NCI-H748 treated with DMSO at 0.1 percent for 48 hours (cell line): ENCODE measurements around the gene OBSL1.

Experiments
- DNase-seq: peaks from one replicate; lab custom pipeline; 2025; lab: John Stamatoyannopoulos, UW

OBSL1 gene

GRCh38 chr2:219571311-219572236, at the start of gene OBSL1:
OBSL1 (minus strand) TSS chr2:219571539; CDS start chr2:219571232, 307 bp downstream.
- peak; percentile 68 for DNase-seq

DNA sequence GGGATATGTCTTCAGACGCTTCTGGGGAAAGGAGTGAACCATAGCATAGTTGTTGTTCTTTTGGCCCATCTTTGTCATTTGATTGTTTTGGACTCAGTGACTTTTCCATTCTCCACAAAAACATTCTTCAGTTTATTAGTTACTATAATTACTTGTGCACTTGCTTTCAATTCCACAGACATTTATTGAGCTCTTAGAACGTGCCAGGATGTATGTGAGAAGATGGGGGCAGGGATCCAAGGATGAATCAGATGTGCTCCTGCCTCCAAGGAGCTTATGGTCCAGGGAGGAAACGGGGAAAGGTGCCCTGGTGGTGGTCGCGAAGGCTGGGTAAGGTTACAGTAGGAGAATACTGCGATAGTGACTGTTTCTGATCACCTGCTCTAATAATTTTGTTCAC, 49.2 kb upstream of the OBSL1 start:
- no peak for DNase-seq

GRCh38 chr2:219619235-219619634, 47.9 kb upstream of the OBSL1 start:
- no peak for DNase-seq

DNA sequence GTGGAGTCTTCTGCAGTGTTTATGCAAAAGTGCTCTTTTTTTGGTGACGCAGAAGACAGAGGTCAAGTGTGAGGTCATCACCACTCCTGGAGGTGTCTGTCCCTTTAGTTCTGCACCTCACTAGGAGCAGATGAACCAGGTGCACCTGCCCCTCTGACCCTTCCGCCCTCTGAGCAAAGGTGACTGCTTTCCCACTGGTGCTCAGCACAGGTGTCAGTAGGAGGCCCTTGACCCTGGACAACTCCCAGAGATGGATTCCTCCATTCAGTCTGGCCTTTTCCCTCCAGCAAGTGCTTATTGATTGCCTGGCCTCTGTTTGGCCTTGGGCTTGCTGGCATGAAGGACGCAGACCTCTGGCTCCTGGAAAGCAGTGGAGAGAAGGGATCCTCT, 47.4 kb upstream of the OBSL1 start:
- no peak for DNase-seq

- DNase-seq: no peak
These were observed 45.2 kb upstream of the OBSL1 start for GRCh38 chr2:219616550-219616949.

GRCh38 chr2:219615894-219616293, 44.6 kb upstream of the OBSL1 start:
- DNase-seq: no peak

DNA sequence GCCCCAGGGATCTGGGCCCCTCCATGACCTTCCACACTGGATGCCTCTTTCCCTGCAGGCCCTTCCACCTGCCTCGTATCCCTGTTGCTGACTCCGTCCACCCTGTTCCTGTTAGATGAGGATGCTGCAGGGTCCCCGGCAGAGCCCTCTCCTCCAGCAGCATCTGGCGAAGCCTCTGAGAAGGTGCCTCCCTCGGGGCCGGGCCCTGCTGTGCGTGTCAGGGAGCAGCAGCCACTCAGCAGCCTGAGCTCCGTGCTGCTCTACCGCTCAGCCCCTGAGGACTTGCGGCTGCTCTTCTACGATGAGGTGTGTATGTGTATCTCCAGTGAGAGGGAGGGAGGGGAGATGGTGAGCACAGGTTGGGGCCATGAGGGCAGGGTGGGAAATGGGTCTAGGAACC, 43.7 kb upstream of the OBSL1 start:
- no peak for DNase-seq

- DNase-seq: no peak
These were observed 42.9 kb upstream of the OBSL1 start for GRCh38 chr2:219614076-219614860.

DNA sequence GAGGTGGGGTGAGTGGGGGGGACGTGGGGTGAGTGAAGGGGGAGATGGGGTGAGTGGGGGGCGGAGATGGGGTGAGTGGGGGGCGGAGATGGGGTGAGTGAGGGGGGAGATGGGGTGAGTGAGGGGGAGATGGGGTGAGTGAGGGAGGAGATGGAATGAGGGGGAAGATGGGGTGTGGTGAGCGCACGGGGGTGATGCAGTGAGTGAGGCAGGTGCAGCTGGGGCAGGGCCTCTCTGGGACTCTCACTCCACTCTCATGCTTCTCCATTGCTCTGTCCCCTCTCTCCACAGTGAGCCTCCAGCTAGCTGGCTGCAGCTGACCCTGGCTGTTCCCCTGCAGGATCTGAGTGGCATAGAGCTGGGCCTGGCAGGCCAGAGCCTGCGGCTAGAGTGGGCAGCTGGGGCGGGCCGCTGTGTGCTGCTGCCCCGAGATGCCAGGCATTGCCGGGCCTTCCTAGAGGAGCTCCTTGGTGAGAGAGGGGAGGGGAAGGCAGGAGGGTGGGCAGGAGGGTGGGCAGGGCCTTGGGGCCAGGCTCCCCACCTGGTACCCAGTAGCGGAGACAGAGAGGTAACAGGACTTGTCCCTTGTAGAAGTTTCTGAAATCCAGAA, 42.2 kb upstream of the OBSL1 start:
- no peak for DNase-seq

DNA sequence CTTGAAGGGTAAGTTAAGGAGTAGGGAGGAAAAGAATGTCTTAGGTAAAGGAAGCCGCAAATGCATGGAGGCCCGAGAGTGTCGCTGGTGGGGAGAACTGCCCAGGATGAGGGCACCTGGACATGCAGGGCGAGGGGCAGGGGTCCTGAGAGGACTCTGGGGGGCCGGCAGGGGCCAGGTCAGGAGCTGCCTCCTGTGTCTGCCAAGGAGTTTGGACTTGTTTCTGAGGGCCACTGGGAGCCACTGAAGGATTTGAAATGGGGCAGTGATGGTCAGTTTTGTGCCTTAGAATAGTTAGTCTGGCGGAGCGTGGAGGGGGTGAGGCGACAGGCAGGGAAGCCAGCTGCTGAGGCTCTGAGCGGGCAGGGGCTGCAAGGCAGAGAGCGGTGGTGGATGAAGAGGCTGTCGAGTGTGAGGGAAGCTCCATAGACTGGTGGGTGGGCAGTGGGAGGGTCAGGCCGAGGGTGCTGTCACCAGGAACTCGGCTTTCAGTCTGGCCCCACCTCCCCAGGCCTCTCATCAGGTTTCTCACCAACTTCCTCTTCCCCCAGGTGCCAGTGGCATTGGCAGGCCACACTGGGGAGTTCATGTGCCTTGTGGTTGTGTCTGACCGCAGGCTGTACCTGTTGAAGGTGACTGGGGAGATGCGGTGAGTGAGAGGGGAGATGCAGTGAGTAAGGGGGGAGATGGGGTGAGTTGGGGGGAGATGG, 41.4 kb upstream of the OBSL1 start:
- DNase-seq: no peak

DNA sequence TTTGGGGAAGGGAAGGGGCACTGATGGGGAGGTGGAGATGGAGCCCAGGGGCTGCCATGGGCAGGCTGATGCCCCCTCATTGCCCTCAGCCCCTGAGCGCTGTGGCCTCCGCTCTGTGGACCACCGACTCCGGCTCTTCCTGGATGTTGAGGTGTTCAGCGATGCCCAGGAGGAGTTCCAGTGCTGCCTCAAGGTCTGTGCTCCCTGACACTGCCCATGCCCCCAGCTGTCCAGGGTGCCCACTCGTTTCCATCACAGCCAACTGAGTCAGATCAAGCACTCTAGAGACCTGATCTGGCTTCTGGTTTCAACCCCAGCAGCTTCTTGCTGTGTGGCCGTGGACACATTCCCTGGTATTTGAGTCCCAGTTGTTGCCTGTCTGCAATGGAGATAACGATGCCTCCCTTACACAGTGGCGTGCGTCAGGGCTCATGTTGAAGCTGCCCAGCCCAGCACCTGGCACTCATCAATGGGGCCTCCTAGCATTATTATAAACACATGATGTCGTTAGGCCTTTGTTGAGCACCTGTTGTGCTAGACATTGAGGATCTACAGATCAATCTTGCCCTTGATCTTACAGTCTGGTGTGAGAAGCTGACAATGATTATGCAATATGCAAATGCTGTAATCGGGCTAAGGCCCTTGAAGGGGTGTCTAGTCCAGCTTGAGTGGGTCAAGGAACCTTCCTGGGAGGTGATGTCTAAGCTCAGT, 40.7 kb upstream of the OBSL1 start:
- no peak for DNase-seq

DNA sequence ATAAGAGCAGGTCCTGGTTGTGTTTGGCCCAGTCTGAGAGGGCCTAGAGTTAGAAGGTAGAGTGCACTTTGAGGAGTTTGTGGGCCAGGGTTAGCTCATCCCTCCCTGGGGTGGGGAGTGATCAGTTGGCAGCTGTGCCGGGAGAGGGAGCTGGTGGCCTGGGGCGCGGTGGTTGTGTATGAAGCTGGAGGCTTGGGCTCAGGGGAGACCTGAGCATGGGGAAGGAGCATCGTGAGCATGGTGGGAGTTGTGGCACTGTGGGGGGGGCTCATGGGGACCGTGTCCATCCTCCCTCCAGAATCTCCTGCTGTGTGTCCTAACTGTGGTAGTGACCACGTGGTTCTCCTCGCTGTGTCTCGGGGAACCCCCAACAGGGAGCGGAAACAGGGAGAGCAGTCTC, 40.0 kb upstream of the OBSL1 start:
- no peak for DNase-seq

GRCh38 chr2:219609149-219609750, 37.9 kb upstream of the OBSL1 start:
- no peak for DNase-seq

DNA sequence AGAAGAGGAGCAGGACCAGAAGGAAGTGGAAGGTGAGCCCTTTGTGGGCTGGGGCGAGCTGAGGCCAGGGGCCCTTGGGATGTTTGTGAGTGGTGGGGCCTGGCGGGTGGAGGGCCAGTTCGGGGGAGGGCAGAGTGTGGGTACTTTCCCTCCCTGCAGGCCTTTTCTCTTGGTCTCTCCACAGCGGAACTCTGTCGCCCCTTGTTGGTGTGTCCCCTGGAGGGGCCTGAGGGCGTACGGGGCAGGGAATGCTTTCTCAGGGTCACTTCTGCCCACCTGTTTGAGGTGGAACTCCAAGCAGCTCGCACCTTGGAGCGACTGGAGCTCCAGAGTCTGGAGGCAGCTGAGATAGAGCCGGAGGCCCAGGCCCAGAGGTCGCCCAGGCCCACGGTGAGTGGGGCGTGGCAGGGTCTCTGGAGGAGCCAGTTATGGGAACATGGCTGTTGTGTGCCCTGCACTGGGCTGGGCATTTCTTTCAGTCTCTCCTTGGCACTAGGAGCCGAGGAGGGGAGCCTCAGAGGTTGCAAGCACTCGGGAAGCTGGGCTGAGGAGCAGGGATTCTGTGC, 37.1 kb upstream of the OBSL1 start:
- DNase-seq: no peak

GRCh38 chr2:219607931-219608330, 36.6 kb upstream of the OBSL1 start:
- no peak for DNase-seq

DNA sequence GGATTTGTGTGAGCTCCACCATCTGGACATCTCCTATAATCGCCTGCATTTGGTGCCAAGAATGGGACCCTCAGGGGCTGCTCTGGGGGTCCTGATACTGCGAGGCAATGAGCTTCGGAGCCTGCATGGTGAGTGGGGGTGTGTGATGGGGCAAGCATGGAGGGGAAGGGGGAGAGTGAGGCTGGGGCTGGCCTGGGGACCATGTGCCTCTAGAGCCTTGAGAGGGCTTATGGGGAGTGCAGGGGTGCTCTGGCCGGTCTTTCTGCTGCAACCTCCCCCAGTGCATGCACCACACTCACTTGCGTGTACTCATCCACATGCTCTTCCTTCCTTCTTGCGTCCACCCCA, 34.2 kb upstream of the OBSL1 start:
- no peak for DNase-seq

DNA sequence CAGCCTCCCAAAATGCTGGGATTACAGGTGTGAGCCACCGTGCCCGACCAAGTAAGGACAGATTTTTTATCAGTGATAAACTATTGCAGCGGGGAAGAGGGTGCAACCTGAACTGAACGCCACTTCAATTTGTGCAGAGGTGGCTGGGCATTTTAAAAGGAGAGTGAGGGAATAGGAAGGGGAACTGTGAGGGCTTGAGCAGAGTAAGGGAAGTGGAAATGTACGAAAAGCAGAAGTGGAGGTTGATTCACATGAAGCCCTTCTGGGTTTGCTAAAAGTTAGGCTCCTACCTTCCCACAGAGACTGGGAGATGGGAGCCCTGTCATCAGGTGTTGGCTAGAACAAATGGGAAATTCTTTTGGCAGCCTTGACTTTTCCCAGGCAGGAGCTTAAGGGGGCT, 32.4 kb upstream of the OBSL1 start:
- DNase-seq: no peak

- peak; percentile 17 for DNase-seq
These were observed 27.2 kb upstream of the OBSL1 start for GRCh38 chr2:219598308-219599078.

DNA sequence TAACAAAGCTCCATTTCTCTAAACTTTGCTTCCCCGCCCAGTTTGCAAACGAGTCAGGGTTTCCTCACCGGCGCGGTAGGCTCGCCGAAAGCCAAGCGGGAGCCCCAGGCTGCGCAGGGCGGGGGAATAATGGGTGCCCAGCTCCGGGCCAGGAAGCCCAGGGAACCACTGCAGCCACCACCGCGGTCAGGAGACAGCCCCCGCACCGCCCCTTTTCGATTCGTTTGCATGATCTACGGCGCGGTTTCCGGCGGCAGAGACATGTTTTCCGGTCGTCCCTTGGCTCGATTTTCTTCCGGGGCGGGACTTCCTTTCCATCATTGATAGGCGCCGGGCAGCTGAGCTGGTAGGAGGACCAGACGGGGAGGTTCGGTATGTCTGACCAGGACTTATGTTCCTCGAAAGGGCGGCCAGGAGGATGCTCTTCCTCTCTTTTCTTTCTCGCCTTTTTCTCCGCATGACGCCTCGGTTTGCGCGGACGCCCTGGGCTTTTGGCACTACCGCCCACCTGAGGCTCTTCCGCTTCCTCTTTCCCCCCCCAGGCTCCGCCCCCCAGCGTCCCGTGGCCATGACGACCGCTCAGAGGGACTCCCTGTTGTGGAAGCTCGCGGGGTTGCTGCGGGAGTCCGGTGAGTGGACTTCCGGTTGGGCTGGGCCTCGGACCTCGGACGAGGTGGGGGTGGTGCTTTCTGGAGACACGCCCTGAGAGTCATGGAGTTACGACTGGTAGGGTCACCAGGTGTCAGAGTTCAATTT, 26.4 kb upstream of the OBSL1 start, which contains the start of gene STK11IP:
Gene STK11IP (plus strand): TSS at position 306 of the 756 bp plus-strand sequence. CDS start 263 bp downstream, at position 569.
- peak; percentile 93 for DNase-seq
